ENCODE data around the gene KCNMA1.

DNA sequence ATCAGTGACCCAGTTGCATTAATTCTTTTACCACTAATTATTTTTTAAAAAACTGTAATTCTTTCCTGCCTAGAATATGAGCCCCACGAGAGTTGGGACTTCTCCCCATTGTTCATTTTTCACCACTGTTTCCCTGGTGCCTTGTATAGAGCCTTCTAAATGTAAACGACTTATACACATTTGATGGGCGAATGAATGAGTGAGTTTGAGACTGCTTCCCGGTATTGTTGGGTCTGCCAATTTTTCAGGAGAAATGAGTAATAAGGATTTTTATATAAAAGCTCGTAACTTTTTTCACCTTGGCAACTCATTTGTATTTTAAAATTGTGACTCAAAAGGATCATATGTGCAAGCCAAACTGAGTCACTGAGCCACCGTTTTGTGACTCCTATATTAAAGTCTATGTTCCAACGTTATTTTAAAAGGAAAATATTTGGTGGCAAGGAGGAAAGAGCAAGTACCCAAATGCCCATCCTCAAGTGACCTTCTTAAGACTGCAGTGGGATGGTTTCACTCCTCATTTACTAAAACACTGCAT, 621.3 kb downstream of the KCNMA1 start:
- TF ChIP-seq, protein P1, sequence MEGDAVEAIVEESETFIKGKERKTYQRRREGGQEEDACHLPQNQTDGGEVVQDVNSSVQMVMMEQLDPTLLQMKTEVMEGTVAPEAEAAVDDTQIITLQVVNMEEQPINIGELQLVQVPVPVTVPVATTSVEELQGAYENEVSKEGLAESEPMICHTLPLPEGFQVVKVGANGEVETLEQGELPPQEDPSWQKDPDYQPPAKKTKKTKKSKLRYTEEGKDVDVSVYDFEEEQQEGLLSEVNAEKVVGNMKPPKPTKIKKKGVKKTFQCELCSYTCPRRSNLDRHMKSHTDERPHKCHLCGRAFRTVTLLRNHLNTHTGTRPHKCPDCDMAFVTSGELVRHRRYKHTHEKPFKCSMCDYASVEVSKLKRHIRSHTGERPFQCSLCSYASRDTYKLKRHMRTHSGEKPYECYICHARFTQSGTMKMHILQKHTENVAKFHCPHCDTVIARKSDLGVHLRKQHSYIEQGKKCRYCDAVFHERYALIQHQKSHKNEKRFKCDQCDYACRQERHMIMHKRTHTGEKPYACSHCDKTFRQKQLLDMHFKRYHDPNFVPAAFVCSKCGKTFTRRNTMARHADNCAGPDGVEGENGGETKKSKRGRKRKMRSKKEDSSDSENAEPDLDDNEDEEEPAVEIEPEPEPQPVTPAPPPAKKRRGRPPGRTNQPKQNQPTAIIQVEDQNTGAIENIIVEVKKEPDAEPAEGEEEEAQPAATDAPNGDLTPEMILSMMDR (IDR thresholded peaks at IDR 0.05 in 4 of 5, conservative IDR thresholded peaks at IDR 0.05 in 1 of 5), result no peak
- TF ChIP-seq POLR2A (IDR thresholded peaks at IDR 0.05), result no peak
